GM18502 (cell line): ENCODE measurements around the gene PKMYT1.
"Not testable (repeated sequence)": the region's sequence is repeated elsewhere in the genome, so short reads cannot be mapped to it uniquely, and the experiment has no call there.

ENCODE experiments used
- ATAC-seq: cut with Tn5 transposase; IDR thresholded peaks from one replicate; pipeline ENCODE4 v1.9.1; 2021; ENCODE audit warnings: mild to moderate bottlenecking; ENCODE audit not compliant: unreplicated experiment, poor library complexity

PKMYT1 gene

DNA sequence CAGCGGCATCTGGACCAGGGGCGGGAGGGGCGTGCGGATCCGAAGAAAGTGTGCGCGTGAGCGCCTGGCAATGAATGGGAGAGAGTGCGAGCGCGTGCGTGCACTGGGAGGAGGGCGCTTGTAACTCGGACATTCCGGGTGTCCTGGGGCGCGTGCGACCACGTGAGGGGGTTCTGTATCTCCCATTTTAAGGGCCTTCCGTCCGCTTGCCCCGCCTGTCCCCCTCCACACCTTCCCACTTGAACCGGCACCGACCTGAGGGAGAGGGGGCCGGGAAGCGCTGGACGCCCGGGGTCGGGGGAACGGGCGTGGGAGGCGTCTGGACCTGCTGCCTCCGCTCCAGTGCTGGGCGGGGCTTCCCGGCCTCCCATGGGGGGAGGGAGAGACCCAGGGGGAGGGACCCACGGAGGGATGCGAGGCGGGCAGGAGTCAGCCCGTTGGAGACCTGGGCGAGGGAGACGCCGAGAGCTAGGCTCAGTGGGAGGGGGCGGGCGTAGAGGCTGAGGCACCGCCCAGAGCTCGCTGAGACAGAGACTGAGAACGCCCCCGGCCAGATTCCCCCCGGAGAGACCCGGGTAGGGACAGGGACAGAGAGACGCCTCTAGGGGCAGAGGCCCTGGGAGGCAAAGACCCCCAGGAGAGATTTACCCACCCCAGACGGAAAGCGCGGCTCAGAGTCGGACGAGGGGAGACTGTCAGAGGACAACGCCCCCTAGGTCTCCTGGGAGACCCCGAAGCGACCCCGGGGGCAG, 16.3 kb downstream of the PKMYT1 start, which contains the start of gene KREMEN2:
Gene KREMEN2, plus strand, starts transcription at position 553 of the 752 bp plus-strand sequence. CDS start 246 bp downstream, outside the sequence.
- ATAC-seq: no peak

DNA sequence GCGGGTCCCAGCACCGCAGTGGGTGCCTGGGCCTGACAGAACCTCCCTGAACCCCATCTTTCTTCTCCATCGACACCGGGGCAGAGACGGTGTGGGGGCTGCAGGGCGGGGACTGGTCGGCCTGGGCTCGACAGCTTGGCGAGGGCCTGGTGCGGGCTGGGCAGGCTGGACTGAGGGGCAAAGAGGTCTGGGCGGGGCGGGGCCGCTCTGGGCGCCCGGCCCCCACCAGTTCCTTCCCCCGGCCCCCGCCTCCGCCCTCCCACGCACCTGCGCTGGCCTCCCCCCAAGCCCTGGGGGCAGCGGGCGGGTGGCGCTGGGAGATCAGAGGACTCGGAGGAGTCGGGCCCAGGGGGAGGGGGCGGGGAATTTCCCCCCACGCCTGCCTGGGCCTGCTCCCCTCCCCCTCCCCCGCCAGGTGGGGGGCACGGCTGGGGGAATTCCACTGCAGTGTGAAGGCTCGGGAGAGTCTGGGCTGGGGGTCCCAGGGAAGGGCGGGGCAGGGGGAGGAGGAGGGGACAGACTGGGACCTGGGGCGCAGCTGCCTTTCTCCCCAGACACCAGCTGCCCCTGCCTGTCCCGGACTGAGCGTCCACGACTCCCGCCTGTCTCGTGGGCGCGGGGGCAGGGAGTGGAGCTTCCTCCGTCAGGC, 17.0 kb downstream of the PKMYT1 start:
- ATAC-seq: no peak

DNA sequence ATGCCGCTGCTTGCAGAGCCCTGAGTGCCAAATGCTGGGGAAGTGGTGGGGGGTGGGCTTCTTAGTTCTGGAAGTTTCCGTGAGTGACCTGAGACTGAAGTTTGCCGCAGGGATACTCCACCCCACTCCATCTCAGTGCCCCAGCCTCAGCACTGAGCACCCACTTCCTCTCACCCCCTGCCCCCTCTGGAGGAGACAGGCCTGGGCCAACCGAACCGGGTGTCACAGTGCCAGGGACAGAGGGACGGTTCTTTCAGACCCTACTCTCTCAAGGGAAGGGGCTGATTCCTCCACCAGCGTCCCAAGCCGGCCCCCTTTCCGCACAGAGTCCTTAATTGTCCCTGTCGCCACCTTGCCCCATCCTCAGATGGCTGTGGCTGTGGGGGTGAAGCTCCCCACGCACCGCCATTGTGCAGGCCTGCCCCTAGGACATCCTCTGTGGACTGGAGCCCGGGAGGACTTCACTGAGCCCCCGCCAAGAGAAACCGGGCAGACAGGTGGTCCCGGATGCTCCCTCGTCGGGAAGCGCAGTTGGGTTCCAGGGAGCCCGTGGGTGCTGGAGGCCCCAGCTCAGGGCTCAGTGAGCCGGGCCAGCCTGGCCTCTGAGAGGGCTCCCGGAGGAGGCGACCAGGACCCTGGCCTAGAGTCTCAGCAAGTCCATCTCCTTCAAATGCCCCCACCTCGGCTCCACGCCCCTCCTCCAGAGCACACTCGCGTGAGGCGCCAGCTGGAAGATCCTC, 17.7 kb downstream of the PKMYT1 start:
- no peak for ATAC-seq

DNA sequence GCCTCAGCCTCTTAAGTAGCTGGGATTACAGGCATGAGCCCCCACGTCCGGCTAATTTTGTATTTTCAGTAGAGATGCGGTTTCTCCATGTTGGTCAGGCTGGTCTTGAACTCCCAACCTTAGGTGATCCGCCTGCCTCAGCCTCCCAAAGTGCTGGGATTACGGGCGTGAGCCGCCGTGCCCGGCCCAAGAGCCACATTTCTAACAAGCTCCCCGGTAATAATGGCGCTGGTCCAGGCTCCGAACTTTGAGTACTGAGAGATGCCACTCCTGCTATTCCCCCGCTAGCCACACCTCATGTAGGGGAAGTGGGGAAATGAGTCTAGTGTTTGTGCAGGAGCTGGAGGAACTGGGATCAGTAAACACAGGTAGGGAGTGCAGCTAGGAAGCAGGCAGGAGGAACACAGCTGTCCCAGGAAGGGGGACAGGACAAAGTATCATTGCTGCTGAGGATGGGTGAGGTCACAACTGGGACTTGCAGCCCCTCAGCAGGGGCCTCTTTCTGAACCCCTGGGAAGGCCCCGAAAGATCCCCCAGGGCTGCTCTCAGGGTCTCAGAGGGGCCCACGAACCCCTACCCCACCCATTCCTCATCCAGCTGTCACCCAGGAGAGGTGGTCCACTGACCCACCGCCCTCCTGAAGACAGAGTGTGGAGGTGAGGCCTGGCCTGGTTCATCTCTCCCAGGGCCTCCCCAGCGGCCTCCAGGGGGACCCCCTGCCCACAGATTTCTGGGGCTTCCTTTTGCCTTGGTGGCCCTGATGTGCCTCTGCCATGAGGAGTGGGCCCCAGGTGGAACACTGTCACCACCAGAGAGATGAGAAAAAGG, 19.8 kb downstream of the PKMYT1 start:
- ATAC-seq: no peak

DNA sequence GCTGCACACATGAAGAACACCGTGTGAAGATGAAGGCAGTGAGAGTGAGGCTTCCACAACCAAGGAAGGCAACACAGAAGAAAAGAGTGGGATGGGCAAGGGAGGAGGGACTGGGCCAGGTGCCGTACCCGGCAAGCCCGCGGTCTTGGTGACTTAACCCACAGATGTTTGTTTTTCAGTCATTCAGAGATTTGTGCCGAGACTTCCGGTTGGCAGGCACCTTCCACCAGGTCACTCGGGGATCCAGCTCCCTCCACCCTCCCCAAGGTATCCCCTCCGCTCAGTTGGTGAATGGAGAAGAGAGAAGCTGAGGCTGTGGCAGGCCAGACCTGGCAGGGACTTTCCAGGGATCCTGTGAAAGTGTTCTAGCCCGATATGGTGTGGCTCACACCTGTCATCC, 21.0 kb downstream of the PKMYT1 start:
- ATAC-seq: no peak

DNA sequence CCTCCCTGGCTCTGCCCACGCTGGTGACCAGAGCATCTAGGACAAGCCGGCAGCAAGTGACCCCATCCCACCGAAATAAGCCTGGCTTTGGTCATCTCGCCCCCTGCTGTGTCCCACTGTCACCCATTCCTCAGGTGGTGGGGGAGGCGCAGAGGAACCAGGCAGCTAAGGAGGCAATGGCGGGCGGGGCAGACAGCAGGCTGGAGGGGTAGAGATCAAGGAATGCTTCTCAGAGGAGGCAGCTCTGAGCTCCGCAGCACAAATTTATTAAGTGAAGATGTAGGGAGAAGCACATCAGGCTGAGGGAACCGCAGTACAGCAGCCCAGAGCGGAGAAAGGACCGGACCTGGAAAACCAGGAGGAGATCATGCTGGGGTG, 23.7 kb downstream of the PKMYT1 start:
- ATAC-seq: no peak

DNA sequence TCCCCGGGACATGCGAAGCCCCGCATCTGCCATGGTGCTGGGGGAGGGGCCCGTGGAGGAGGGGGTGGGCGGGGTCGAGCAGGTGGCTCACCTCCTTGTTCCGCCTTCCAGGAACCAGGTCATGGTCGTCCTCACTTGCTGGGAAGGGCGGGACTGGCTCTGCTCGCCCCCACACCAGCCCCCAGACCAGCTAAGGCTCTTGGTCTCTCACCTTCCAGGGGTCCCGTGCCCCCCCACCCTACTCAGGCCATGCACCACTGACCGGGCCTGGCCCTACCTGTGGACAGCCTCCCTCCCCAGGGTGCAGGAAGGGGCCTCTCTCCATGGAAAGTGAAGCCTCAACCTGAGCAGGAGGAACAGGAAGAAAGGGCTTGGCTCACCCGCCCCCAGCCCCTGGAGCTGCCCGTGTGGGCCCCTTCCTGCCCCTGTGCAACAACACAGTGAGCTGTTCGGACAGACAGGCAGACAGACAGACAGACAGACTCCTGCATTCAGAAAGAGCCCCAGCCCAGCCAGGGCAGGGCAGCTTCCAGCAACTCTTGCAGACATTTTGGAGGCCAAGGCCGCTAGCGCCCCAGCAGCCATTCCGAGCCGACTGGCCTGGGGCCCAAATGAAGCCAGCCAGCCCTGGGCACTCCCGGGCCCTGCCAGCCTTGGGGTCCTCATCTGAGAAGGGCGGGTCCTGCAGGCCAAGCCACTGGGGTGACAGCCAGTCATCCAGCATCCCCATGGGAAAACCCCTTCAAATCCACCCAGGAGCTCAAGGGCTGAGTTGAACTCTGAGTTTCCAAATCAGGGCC, 24.3 kb downstream of the PKMYT1 start:
- ATAC-seq: no peak

DNA sequence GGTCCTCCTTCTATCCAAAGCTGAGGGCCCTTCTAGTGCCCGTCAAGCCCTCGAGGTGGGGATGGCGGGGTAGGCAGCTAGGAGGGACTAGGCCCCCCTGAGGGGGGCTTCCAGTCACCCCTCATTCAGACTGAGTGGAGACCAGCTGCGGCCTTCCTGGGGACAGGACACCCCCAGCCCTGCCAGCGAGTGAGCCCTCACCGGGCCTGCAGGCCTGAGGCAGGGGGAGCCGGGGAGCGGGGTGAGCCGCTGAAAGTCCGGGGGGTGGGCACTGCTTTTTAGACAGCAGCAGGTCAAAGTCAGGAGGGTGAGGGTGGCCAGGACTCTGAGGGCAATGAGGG, 24.8 kb downstream of the PKMYT1 start:
- ATAC-seq: no peak

DNA sequence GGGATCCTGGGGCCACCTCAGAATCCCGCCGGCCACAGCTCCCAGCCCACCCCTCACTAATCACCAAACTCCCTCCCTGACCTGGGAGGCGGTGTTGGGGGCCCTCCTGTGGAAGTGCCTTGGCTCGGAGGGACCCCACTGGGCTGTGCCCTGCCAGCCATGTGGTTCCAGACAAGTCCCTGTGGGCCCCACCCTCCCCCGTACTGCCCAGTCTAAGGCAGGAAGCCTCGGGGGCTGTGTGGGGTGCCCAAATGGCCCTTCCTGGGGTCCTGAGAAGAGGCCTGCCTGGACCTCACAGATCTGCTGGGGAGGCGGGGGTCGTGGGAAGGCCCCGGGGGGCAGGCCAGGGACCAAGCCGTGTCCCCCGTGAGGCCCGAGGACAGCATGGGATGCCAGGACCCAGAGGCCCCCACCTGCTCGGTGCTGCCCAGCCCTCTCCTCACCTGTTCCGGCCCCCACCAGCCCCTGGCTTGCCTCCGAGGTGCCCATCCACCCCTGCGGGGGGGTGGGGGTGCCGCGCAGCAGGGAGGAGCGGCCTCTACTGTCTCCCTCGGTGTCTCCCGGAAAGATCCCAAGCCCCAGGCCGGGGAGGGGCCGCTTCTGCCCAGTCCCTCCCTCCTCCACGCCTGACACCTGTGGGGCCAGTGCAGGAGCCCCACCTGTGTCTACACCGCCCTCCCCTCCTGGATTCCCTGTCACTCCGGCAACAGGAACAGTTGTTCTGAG, 25.4 kb downstream of the PKMYT1 start:
- no peak for ATAC-seq

DNA sequence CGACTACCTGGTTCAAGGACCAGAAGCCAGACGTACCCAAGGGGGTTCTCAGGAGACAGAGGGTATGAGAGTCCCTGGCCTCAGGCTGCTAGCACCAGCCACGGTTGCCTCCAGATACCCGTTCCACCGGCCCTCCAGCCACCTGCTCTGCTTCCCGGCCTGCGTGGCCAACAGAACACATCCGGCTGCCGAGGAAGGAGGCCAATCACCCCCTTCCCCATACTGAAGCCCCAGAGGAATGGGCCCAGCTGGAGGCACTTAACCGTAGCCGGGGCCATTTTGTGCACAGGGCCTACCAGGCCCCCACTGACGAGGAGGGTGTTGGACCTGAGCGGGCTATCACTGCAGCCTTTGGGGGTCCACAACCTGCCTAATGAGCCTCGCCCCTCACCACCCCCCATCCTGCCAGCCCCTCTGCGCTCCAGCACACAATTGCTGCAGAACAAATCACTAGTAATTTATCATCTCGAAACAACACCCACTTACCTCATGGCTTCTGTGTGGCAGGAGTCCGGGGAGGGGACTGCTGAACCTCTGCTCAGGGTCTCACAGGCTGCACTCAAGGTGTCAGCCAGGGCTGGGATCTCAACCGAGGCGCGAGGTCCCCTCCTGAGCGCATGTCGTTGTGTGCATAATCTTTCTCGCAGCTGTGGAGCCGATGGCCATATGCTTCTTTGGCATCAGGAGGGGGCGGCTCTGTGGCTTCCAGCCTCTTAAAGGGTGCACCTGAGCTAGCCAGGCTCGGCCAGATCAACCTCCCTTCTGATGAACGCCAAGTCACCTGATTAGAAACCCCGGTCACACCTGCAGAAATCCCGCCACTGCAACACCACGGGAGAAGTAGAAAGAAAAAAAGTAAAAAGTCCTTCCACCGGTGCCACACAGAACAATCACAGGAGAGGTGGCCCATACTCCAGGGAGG, 26.3 kb downstream of the PKMYT1 start:
- ATAC-seq: no peak

DNA sequence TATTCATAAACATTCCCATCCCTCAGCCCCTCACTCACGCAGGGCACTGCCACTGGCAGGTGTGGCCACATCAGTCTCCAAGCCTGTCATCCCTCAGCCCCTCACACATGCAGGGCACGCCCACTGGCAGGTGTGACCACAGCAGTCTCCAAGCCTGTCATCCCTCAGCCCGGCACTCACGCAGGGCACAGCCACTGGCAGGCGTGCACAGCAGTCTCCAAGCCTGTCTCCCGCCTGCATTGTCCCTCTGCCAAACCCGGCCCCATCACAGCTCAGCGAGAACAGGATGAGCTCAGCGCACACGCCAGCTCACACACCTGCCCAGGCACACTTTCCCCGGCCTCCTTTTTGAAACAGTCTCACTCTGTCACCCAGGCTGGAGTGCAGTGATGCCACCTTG, 27.6 kb downstream of the PKMYT1 start:
- ATAC-seq: no peak

DNA sequence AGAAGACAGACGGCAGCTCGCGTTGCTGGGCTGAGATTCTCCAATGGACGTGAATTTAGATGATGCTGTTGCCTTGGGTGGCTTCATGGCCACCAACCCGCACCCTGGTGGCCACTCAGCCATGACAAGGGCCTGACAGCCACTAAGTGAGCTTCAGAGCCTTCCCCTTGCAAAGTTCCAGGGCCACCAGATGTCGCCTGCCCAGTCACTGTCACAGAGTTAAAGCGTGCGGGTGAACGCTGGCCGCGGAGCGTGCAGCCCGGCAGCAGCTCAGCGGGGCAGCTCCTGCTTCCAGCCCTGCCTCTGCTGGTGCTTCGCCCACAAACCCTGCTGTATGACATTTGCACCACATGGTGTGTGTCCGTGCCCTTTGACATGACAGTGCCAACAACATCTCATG, 29.5 kb downstream of the PKMYT1 start:
- ATAC-seq: no peak

DNA sequence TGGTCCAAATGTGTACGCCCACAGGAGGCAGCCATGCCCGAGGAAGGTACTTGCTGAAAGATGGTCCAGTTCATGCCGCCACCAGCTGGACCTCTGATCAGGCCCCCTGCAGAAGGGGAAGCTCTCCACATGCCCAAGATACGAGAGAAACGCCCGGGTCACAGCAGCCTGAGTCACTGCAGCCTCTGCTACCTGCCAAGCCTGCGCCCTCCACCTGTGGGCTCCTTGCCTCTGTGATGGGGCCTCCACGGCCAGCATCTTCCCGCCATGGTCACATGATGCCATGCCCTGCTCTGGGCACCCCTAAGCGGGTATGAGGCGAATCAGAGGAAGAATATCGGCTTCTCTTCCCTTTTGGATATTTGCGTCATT, 29.9 kb downstream of the PKMYT1 start:
- ATAC-seq: no peak

DNA sequence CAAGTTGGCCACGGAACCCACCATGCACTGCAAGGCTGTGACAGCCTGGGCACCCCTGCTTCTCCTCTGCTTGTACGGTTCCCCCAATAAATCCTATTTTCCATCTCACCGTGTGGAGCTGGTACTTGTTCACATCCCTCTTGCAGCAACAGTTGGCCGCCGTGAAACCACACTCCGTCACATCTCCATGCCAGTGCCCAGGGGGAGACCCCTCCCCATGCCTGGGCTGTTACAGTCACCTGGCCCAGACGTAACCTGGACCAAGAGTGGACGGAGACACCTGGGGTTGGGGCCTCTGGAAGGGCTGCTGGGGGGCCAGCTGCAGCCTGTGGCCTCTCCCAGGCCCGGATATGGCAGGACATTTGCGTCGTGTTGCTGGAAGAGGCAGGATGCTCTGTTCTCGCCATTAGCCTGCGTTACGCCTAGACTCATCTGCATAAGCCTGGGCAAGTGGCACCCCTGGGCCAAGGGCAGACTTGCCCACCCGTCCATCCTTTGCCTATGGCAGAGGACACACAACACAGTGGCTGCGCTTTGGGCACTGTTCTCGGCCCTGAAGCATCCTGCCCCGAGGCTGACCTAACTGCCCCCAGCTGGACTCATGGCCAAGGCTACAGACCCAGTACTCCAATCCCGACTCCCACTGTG, 30.4 kb downstream of the PKMYT1 start:
- no peak for ATAC-seq

DNA sequence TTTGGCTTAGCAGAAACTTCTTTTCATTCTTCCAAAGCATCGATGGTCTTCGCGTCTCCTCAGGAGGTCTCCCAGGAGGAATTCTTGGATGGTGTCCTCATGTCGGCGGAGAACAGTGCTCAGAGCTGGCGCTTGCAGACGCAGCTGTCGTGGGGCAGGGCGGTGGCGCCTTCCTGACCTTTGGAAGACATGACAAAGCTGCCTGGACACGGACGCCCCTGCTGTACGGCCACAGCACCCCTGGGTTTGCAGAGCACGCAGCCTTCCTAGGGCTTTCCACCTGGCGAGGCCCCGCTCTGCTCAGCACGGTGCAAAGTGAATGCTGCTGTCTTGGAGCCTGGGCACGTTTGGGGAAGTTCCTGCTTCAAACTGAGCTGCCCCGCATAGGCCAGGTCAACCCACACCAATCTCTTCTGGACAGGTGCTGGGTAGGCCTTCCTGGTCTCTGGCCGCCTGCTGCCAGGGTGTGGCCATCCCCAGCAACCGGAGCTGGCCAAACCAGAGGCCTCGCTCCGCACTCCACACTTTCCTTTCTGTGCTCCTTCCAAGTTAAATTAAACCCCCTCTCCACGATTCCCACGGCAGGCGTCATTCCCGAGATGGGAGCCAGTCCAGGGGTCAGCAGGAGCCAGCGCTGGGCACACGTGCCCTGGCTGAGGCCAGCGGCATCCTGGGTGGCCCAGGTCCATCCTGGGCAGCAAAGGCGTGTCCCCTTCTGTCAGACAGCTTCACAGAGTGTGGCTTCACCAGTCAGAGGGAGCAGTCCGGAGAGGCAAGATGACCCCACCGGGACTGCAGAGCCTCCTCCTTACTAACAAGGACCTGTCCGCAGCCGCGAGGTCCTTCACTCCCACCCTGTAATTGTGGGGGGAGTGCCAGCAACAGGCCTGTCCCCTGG, 31.2 kb downstream of the PKMYT1 start:
- ATAC-seq: no peak

DNA sequence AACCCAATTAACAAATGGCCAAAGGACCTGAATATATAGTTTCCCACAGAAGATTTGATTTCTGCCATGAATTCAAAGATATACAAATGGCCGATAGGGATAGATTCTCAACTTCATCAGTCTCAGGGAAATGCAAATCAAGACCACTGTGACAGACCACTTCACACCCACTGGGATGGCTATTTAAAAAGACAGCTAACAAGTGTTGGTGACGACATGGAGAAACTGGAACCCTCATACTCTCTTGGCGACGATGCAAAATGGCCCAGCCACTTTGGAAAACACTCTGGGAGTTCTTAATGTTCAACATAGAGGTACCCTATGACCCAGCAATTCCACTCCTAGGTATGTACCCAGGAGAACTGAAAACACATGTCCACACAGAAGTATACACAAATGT, 33.6 kb downstream of the PKMYT1 start:
- no peak for ATAC-seq

DNA sequence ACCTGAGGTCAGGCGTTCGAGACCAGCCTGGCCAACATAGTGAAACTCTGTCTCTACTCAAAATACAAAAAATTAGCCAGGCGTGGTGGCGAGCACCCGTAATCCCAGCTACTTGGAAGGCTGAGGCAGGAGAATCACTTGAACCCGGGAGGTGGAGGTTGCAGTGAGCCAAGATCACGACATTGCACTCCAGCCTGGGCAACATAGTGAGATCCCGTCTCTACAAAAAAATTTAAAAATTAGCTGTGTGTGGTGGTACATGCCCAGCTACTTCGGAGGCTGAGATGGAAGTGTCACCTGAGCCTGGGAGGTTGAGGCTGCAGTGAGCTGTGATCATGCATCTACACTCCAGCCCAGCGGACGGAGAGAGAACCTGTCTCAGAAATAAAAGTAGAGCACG, 36.5 kb downstream of the PKMYT1 start:
- ATAC-seq: not testable (repeated sequence)
